SU-DHL-6 (cell line): Measurements from ENCODE around the gene HOXC12.

Experiments used
- H2AFZ ChIP-seq: fragments of 200-600 bp; sonication (generic); 2 replicates; pipeline ENCODE4 v1.6.1; 2014; ENCODE audit warnings: low read depth, mild to moderate bottlenecking, moderate library complexity, mixed read lengths, antibody characterized with exemption, low read length; ENCODE audit not compliant: severe bottlenecking
- H3F3A ChIP-seq: fragments of 200-600 bp; shearing (Covaris generic); 2 replicates; pipeline ENCODE4 v1.6.0; 2016; ENCODE audit warnings: antibody characterized with exemption, mild to moderate bottlenecking; ENCODE audit not compliant: insufficient read depth
- H3K27ac ChIP-seq: fragments of 200-600 bp; sonication (generic); 2 replicates; pipeline ENCODE4 v1.5.1; 2016; ENCODE audit warnings: low read depth, mild to moderate bottlenecking, low read length, moderate library complexity, mixed read lengths
- H3K27me3 ChIP-seq: fragments of 200-600 bp; sonication (generic), shearing (Covaris generic); 2 replicates; pipeline ENCODE4 v1.6.0; 2014; ENCODE audit warnings: mild to moderate bottlenecking, low read length
- H3K36me3 ChIP-seq: fragments of 200-600 bp; sonication (generic); 2 replicates; pipeline ENCODE4 v1.6.1; 2014; ENCODE audit warnings: mild to moderate bottlenecking, low read length, mixed read lengths
- H3K4me2 ChIP-seq: fragments of 300-600, 200-600 bp; shearing (Covaris generic), sonication (generic); 2 replicates; pipeline ENCODE4 v1.6.0; 2014; ENCODE audit warnings: low read length, low read depth, mild to moderate bottlenecking; ENCODE audit not compliant: poor library complexity, severe bottlenecking
- H3K4me3 ChIP-seq: fragments of 200-600 bp; sonication (generic); 2 replicates; pipeline ENCODE4 v1.5.1; 2014; ENCODE audit warnings: antibody characterized with exemption, low read length, mild to moderate bottlenecking, mixed read lengths; ENCODE audit not compliant: insufficient read depth, poor library complexity, severe bottlenecking
- H3K79me2 ChIP-seq: fragments of 200-600 bp; sonication (generic); 2 replicates; pipeline ENCODE4 v1.6.1; 2014; ENCODE audit warnings: mild to moderate bottlenecking, low read length, moderate library complexity; ENCODE audit not compliant: insufficient read depth
- H3K9ac ChIP-seq: fragments of 200-600 bp; sonication (generic); 2 replicates; pipeline ENCODE4 v1.7.0; 2014; ENCODE audit warnings: mild to moderate bottlenecking, low read length
- H3K9me2 ChIP-seq: fragments of 200-600 bp; sonication (generic); replicated peaks from 2 replicates; pipeline ENCODE4 v1.6.1; 2014; ENCODE audit warnings: low read length; ENCODE audit not compliant: insufficient read depth
- H3K9me3 ChIP-seq: fragments of 200-600 bp; sonication (generic); 2 replicates; pipeline ENCODE4 v1.6.1; 2014; ENCODE audit warnings: low read length, mixed read lengths; ENCODE audit not compliant: insufficient read depth
- H4K20me1 ChIP-seq: fragments of 200-600 bp; sonication (generic); 2 replicates; pipeline ENCODE4 v1.6.1; 2014; ENCODE audit warnings: low read depth, mild to moderate bottlenecking, antibody characterized with exemption, low read length, moderate library complexity, mixed read lengths
- EZH2phosphoT487 ChIP-seq: fragments of 200-600 bp; sonication (generic), shearing (Covaris generic); conservative IDR thresholded peaks from 2 replicates; pipeline ENCODE4 v1.6.1; 2018; ENCODE audit warnings: mild to moderate bottlenecking, antibody characterized with exemption, low read length, moderate library complexity, mixed read lengths
- TF ChIP-seq, protein P1 (sequence below): fragments of 200-600 bp; sonication (generic); IDR thresholded peaks from one replicate; pipeline ENCODE4 v1.5.1; 2017; ENCODE audit warnings: antibody characterized with exemption, mild to moderate bottlenecking, low read length, moderate library complexity; ENCODE audit not compliant: insufficient read depth, poor library complexity, severe bottlenecking

The HOXC12 gene

DNA sequence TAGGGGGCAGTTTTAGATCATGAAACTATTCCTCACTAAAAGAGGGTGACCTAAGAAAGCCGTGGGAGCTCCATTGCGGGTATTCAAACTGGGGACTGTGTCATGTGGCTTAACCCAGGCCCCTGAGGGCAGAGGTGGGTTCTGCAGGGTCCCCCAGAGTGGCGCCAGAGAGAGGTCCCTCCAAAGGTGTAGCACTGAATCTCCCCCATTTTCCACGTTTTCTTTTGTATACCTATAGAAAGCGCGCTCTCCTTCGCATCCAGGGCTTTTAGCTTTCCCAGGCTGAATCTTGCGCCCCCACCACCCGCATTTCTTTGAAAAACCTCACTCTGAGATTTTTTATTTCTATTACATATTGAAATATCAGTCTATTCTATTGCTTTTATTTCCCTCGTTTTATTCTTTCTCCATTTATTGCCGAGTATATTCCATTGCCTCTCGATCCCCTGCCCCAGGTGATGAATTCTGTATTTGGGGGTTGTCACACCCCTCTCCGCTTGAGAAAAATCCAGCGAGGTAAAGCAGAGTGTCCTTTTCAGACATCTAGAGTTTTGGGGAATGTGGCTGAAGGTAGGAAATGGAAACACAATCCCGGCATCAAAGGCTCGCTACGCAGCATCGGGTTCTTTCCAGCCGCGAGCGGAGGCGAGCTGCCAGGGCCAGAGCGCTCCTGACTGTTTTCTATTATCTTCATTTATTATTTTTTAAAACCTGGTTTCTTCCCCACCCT is 16.9 kb upstream of the HOXC12 start:
- no peak overlapping the region for H3K27ac ChIP-seq
- no peaks in the 10 kb centered on the region for H3K9me3 ChIP-seq
- H4K20me1 ChIP-seq, result no peaks in the 10 kb centered on the region
- no peaks in the 10 kb centered on the region for H3F3A ChIP-seq
- no peak overlapping the region for H3K4me3 ChIP-seq
- H3K9me2 ChIP-seq, result no peaks in the 10 kb centered on the region
- H3K9ac ChIP-seq, result no peak overlapping the region
- H3K27me3 ChIP-seq, result no peaks in the 10 kb centered on the region
- H2AFZ ChIP-seq, result no peak overlapping the region
- TF ChIP-seq, protein P1, sequence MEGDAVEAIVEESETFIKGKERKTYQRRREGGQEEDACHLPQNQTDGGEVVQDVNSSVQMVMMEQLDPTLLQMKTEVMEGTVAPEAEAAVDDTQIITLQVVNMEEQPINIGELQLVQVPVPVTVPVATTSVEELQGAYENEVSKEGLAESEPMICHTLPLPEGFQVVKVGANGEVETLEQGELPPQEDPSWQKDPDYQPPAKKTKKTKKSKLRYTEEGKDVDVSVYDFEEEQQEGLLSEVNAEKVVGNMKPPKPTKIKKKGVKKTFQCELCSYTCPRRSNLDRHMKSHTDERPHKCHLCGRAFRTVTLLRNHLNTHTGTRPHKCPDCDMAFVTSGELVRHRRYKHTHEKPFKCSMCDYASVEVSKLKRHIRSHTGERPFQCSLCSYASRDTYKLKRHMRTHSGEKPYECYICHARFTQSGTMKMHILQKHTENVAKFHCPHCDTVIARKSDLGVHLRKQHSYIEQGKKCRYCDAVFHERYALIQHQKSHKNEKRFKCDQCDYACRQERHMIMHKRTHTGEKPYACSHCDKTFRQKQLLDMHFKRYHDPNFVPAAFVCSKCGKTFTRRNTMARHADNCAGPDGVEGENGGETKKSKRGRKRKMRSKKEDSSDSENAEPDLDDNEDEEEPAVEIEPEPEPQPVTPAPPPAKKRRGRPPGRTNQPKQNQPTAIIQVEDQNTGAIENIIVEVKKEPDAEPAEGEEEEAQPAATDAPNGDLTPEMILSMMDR, result no peak
- no peak for TF ChIP-seq EZH2phosphoT487
- H3K36me3 ChIP-seq, result no peaks in the 10 kb centered on the region
- H3K79me2 ChIP-seq, result no peaks in the 10 kb centered on the region
- H3K4me2 ChIP-seq, result no peak overlapping the region

GRCh38 chr12:53938326-53939140 is 16.2 kb upstream of the HOXC12 start, which contains the start of gene HOXC13:
HOXC13 (plus strand) TSS chr12:53938831; CDS start chr12:53938907, 76 bp downstream.
- Histone ChIP-seq H3K27me3 (no peaks in the 10 kb centered on the region), H2AFZ (no peak within 1 kb of the TSS), H3K4me2 (no peak within 1 kb of the TSS), H4K20me1 (no peaks in the 10 kb centered on the region), H3K9ac (no peak within 1 kb of the TSS), H3K27ac (no peak within 1 kb of the TSS), H3K9me2 (no peaks in the 10 kb centered on the region), H3K9me3 (no peaks in the 10 kb centered on the region), H3K4me3 (no peak within 1 kb of the TSS), H3F3A (no peaks in the 10 kb centered on the region), H3K79me2 (no peaks in the 10 kb centered on the region), H3K36me3 (no peaks in the 10 kb centered on the region)
- TF ChIP-seq EZH2phosphoT487, result no peak
- TF ChIP-seq, protein P1, result no peak

GRCh38 chr12:53939141-53940108 is 15.3 kb upstream of the HOXC12 start:
- Histone ChIP-seq H3K36me3 (no peaks in the 10 kb centered on the region), H3K9ac (no peak overlapping the region)

More at GRCh38 chr12:53939141-53940108, 15.3 kb upstream of the HOXC12 start:
- no peak overlapping the region for H2AFZ ChIP-seq
- no peaks in the 10 kb centered on the region for H3F3A ChIP-seq
- H3K9me2 ChIP-seq, result no peaks in the 10 kb centered on the region
- H3K4me3 ChIP-seq, result no peak overlapping the region
- no peaks in the 10 kb centered on the region for H3K9me3 ChIP-seq
- no peaks in the 10 kb centered on the region for H3K27me3 ChIP-seq
- TF ChIP-seq, protein P1, result no peak
- no peak for TF ChIP-seq EZH2phosphoT487
- no peak overlapping the region for H3K27ac ChIP-seq
- H3K4me2 ChIP-seq, result no peak overlapping the region
- no peaks in the 10 kb centered on the region for H3K79me2 ChIP-seq
- no peaks in the 10 kb centered on the region for H4K20me1 ChIP-seq
